Endometrial microvascular endothelial cells (primary cell): ENCODE measurements around the gene AIRE. TPM values are rescaled to one million over a fixed set of nuclear protein-coding genes. Genes with fewer than 3 reads are reported as not detected.
"Not testable (repeated sequence)": the region's sequence is repeated elsewhere in the genome, so short reads cannot be mapped to it uniquely, and the experiment has no call there.

ENCODE experiments used
- in situ Hi-C: cut with HindIII; loops from 2 replicates; pipeline ENCODE4 v1.10.0; 2017; ENCODE audit warnings: low sequenced_read_pairs, low pct_unique_long_range_greater_than_20kb; ENCODE audit errors: inconsistent ontology term
- total RNA-seq: library from RNA; depleted of rRNA; stranded (reverse); fragments of >200 nt; gene quantifications from one replicate; pipeline ENCODE4 v1.2.3, GENCODE V29; 2015; ENCODE audit errors: inconsistent ontology term

The AIRE gene
- total RNA-seq, 1 donor from 2014 or later, result not detected

DNA sequence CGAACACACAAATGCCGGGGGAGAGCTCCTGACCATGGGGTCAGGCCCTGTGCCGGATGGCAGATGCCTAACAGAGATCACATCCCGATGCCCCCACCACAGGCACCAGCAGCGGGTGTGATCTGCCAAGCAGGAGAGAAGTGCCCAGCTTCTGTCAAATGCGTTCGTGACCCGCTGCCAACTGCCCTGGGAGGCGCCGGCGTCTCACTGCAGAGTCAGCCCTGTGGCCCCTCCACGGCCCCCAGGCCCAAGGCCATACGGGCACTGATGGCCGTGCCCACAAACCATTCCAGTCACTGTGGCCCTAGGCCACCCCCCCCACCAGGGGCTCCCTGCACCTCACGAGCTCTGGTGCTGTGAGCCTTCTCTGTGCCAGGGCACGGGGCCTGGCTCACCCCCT, 45.5 kb downstream of the AIRE start:
- in situ Hi-C loops, result no loop called here

DNA sequence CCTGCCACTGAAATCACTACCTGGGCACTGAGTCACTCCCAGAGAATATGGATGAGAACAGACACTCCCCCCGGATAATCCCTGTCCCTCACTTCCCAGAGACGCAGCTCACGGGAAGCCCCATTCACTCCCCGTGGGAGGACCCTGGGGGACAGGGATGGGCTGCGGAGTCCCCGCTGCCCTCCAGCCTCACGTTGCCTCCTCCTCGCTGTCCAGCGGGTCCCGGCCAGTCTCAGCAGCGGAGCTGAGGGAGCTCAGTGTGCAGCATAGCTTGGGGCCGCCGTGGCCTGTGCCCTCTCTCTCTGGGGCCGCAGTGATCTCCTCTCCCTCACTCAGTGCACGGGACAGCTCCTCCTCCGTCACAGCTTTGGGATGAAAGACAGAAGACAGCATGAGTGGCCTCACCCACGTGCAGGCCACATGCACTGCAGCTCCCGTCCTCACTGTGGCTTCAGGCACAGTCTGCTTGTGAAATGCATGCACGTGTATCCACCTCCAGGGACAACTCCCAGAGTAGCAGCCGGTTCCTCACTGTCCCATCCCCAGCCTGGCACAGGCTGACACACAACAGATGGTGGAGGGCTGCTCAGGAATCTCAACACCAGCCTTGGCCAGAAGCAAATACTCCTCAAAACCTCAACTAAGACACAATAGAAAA, 46.1 kb downstream of the AIRE start:
- in situ Hi-C loops, result no loop called here

DNA sequence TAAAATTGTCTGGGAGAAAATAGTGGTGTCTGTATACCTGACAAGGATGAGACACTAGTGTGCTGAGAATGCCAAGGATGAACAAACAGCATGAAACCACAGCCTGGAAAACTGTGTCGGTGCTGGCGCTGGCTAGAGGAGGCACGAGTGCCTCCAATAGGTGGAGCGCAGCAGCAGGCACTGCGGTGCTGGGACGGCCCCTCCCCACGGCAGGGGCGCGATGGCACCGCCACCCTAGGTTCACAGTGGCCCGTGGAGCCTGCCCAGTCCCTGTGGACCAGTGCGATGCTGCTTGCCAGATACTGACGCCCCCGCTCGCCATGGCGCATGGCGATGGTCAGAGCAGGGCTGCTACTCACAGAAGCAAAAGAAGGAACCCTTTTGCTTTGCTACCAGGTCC, 46.7 kb downstream of the AIRE start:
- in situ Hi-C loops, result no loop called here

DNA sequence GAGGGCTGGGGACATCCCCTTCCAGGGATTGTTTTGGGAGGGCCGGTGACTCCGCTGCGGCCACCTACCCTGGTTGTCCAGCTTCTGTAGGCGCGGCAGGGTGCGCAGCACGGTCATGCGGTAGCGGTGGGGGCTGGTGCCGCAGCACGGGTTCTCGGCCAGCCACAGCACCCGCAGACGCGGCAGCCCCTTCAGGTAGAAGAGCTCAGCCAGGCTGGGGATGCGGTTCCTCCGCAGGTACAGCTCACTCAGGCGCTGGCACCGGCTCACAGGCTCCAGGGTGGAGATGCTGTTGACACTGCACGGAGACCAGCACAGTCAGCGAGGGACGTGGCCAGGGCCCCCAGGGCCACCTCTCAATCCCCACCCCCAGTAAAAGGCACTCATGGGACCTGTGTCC, 47.3 kb downstream of the AIRE start:
- in situ Hi-C loops, result no loop called here

DNA sequence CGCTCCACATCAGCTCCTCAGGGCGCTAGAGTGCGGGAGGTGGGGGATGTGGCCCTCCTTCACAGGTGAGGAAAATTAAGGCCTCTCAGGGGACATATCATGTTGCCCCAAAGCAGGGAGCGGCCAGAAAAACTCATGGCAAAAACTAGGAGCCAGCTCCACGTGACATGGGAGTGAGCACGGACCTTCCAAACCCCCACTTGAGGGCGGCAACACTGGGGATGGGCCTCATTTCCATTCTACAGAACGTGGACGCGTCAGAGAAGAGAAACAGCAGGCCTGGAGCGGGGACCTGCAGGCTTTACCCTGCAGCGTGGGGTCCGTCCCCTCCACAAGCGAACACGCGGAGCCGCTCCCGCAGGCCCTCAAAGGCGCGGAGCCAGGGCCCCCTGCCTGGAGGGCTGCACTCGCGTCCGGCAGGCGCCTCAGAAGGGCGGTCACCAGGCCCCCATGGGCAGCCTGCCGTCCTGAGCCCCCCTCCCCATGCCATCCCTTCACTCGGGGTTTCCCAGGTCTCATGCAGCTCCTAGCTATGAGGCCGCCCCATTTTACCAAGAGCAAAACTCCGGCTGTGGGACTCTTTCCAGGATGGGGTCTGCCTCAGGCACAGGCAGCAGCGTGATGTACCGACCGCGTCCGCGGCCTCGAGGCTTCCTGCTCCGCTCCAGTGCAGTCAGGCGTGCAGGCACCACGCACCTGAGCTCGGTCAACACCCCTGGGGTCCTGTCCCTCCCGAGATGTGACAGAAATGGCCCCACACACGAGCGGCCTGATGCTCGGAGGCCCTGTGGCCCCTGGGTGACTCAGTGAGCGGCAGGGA, 48.0 kb downstream of the AIRE start:
- in situ Hi-C loops, result no loop called here

DNA sequence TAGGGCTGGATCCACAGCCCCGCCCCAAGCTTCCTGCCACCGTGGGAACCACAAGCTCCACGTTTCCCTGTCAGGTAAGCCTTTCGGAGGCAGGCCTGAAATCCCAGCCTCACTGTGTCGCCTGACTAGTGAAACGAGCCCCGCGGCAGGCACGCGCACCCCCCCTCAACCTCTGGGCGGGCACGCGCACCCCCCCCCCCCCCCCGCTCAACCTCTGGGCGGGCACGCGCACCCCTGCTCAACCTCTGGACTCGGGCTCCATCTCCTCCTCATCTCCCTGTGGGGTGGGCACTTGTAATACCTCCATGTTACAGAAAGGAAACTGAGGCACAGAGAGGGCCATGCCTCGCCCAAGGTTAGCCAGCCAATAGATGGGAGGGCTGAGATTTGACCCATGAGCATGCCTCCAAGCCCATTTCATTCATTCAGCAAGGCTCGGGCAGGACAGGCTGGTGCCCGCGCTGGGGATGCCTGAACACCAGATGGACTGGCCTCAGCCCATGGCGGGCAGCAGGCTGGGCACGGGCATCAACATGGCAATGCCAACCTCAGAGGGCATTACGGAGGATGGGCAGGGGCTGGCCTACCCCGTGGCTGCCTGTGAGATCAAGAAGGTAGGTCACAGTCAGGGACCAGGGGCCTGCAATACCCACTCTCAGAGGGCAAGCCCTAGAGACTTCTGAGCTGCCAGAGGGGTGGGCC, 48.8 kb downstream of the AIRE start:
- in situ Hi-C loops, result no loop called here

DNA sequence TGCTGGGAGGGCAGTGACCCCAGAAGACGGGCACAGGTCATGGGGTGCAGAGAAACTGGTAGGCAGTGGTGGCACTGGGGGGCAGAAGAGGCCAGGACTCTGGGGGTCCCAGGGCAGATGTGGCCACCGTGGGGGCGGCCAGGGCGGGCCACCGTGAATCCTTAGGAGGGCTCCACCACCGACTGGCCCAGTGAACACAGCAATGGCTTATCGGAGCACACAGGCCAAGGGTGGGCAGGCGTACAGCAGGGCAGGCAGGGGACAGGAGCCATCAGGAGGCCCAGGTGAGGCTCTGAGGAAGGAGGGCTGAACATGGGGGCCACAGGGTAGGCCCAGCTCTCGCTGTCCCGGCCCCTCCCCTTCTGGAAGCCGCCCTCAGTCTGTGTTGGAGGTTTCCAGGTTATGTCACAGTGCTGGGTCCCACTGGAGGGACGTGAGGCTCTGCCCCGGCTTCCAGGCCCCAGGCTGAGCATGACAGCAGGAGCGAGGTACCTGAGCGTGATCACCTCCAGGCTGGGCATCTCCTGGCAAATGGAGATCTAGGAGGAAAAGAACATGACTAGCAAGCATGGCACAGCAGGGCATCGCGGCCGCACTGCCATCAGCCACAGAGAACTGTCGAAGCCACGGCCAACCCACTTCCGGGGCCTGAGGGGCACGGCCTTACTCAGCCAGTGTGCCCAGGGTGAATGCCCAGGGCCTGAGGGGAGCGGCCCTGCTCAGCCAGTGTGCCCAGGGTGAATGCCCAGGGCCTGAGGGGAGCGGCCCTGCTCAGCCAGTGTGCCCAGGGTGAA, 49.8 kb downstream of the AIRE start:
- in situ Hi-C loops, result no loop called here

DNA sequence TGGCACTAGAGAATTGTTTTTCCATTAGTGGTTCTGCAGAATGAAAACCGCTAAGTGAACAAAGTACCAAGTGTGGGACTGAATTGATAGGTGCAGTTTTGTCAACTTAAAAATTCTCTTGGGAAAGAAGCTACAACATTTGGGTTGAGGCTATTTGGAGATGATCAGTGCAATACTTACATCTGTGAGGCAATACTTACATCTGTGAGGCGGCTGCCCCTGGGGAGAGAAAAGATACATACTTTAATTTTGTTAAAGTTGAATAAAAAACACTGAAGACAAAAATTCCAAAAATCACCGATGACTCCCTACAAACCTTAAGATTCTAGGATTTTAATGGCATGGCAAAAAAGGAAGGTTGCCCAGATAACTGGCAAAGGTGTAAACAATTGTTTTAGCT, 51.8 kb downstream of the AIRE start:
- in situ Hi-C loops, result no loop called here

DNA sequence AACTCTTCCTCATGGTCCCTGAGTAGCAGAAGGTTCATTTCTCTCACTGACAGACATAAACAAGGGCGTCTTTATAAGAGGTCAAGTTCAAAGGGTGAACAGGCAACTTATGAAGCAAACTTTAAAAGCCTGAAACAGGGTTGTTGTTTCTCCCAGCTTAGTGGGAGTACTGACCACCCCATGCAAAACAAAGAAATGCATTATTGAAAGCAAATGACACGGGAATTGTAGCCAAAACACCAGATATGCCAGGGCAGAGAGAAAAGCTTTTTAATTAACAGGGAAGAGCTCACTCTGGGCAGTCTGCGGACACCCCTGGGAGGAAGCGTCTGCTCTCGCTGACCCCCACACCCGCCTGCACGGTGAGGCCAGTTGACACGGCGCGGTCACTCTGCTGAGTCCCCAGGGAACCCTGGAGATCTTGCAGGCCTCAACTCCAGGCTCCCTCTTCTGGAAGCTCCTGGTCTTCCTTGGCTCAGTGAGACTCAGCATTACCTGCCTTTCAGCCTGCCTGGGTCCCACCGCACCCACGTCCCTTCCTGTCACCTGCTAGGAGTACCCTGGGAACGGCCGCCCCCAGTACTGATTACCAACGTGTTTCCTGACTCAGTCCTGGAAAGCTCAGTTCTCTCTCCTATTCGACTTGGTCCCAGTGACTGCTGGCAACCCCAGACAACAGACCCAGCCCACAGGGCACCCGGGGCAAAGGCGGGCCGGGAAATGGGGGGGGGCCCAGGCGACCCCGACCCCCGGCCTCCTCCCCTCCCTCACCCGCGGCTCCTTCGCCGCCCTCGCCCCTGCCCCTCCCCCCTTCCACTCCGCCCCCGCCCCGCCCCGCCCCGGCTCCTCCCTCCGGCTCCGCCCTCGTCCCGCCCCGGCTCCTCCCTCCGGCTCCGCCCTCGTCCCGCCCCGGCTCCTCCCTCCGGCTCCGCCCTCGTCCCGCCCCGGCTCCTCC, 52.5 kb downstream of the AIRE start:
- in situ Hi-C loops, result no loop called here

DNA sequence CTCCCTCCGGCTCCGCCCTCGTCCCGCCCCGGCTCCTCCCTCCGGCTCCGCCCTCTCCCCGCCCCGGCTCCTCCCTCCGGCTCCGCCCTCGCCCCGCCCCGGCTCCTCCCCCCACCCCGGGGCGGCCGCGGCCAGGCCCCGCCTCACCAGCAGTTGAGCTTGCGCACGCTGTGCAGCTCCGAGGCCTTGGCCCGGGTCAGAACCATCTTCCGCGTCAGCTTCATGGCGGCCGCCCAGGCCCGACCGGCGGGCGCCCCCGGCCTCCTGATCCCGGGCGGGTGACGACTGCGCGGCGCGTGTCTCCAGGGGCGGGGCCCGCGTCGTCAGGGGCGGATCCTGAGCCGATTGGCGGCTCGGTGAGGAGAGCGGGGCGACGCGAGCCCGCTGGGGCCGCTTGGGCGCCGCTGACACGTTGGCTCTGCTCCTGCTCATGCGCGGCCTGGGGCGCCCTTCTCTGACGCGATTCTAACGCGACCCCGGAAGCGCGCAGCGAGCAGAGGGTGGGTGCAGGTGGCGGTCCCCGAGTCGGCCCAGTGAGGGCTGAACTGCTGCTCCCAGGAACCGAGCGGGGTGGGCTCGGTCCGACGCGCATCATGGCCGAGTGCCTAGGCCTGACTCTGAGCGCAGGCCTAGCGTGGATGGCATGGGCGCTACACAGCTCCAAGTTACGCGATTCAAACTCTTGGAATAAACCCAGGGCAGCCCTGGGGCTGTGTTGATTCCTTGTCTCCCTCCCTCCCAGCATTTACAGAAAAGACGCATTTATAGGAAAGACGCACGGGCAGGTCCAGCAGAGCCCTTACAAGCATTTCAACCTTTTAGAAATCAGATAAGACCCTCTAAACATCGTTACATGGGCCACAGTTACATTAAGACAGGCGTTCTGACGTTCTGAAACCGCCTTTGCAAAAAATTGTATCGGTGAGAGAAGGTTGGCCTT, 53.6 kb downstream of the AIRE start, which contains the start of gene CFAP410:
Gene CFAP410 (minus strand): TSS at position 420 of the 940 bp plus-strand sequence. CDS start 196 bp downstream, at position 224.
- in situ Hi-C loops, result no loop called here

DNA sequence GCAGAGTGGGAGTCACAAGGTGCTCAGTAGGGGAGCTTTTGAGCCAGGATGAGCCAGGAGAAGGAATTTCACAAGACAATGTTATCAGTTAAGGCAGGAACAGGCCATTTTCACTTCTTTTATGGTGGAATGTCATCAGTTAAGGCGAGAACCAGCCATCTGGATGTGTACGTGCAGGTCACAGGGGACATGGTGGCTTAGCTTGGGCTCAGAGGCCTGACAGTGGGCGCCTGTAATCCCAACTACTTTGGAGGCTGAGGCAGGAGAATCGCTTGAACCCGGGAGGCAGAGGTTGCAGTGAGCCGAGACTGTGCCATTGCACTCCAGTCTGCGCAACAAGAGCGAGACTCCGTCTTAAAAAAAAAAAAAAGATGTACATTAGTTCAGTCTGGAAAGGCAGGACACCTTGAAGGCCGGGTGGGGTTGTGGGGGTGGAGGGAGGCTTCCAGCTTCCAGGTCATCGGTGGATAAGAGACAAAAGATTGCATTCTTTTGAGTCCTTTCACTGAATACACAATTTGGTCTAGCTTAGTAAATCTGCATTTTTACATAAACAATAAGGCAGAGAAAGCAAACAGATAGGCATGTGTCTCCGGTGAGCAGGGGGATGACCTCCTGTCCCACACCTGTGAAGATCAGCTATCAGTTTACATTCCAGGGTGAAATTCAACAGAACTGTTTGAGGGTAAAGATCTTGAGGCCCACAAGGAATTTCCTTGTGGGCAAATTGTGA, 56.2 kb downstream of the AIRE start:
- in situ Hi-C loops, result not testable (repeated sequence)

DNA sequence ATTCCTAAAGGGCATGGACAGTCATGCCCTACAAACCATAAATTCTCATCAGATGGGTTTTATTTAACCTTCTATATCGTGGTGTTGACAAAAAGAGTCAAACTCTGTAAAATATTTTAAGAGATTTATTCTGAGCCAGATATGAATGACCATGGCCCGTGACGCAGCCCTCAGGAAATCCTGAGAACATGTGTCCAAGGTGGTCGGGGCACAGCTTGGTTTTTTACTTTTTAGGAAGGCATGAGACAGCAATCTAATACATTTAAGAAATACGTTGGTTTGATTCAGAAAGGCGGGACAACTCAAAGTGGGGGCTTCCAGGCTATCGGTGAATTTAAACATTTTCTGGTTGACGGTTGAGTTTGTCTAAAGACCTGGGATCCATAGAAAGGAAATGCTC, 57.3 kb downstream of the AIRE start:
- in situ Hi-C loops, result not testable (repeated sequence)

DNA sequence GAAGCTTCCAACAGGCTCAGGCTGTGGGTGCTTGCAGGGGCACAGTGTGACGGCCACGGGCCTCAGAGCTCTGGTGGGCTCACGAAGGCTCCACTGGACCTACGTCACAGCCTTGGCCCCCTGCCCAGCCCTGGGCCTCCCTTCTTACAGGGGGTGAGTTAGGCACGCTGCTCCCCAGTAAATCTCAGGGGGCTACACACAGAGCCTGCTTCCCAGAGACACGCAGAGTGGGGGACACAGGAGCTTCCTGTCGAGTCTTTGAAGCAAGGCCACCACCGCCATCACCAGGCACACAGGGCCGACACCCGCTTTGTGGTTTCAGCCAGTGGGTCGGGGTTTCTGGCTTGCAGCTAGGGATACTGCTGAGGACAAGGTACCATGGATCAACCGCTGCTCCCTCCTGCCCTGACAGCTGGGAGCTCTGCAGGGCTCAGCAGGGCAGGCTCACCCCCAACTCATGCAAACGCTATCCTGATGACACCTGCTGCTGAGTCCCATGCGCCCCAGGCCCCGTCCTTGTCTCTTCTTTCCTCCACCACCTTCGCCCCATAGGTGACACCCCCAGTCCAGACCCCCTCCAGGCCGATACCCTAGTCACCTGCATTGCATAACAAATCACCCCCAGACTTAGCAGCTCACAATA, 59.0 kb downstream of the AIRE start:
- in situ Hi-C loops, result no loop called here

DNA sequence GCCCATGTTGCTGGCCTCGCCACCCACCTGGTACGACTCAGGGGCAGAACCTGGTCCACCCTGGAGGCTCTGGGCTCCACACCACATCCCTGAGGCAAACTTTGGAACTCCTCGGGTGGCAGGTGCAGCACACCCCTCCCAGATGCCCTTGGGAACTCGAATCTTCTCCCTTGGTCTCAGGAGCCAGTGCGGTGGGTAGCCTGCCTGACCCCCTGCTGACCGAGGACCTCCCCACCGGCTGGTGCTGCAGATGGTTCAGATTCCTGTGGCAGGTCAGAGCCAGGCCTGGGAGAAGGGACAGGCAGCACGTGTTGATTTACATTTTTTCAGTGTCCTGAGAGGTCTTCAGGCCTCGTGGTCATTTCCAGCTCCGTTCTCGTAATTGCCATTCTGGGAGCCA, 59.8 kb downstream of the AIRE start:
- in situ Hi-C loops, result no loop called here

DNA sequence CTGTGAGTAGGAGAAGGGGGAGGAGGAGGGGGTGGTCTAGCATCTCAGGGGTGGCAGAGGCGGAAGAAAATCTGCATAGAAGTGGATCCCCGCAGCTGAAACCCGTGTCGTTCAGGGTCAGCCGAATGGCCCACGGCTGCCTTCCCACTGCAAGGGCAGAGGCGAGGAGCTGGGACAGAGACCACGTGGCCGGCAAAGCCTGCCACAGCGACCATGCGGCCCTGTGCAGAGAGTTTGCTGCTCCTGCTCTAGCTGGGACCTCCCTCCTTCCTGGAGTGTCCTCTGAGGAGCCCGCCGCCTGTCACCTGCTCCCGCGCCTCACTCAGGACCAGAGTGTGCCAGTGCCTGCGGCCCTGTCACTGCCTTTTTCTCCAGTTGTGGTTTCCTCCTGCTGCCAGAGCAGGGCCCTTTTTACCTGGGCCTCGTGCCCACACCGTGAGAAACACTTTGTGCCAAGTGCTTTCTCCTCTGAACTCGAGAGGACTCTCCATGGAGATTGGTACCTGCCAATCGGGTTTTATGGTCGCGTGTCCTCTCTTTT, 62.3 kb downstream of the AIRE start:
- in situ Hi-C loops, result no loop called here
